Liver (tissue), 9 donors: ENCODE results near the gene OPA3. TPM values are rescaled to one million over a fixed set of nuclear protein-coding genes. Genes with fewer than 3 reads are reported as not detected.

Experiments
- DNase-seq: peaks from one replicate; pipeline ENCODE4 v3.0.0-alpha.2; 2017; ENCODE audit warnings: low spot score
- H3K27ac ChIP-seq, 2 donors: one replicate each; pipeline ENCODE4 v1.7.0; 2013; ENCODE audit warnings: inconsistent platforms in 2 of 2, low read length in 2 of 2, control low read depth in 1 of 2, low read depth in 1 of 2, mild to moderate bottlenecking in 1 of 2
- H3K27me3 ChIP-seq, 4 donors: one replicate each; pipeline versions ENCODE4 v1.6.1 to v1.7.0; 2013; ENCODE audit warnings: low read length in 3 of 4, inconsistent platforms in 1 of 4, mild to moderate bottlenecking in 1 of 4, moderate library complexity in 1 of 4; ENCODE audit not compliant: control insufficient read depth in 4 of 4, insufficient read depth in 4 of 4
- H3K36me3 ChIP-seq, 4 donors: one replicate each; pipeline versions ENCODE4 v1.6.1 to v1.7.0; 2013; ENCODE audit warnings: low read length in 3 of 4, mild to moderate bottlenecking in 3 of 4, low read depth in 1 of 4, moderate library complexity in 1 of 4; ENCODE audit not compliant: control insufficient read depth in 4 of 4, insufficient read depth in 3 of 4
- H3K4me1 ChIP-seq, 4 donors: one replicate each; pipeline versions ENCODE4 v1.6.1 to v1.7.0; 2013; ENCODE audit warnings: low read length in 3 of 4, mild to moderate bottlenecking in 3 of 4, moderate library complexity in 1 of 4; ENCODE audit not compliant: control insufficient read depth in 4 of 4, insufficient read depth in 4 of 4
- H3K4me3 ChIP-seq, 3 donors: one replicate each; pipeline versions ENCODE4 v1.6.1 to v1.7.0; 2013; ENCODE audit warnings: low read length in 3 of 3, control low read depth in 1 of 3, low read depth in 1 of 3, mild to moderate bottlenecking in 1 of 3
- H3K9ac ChIP-seq, 2 donors: one replicate each; pipeline ENCODE4 v1.7.0; 2013; ENCODE audit warnings: low read length in 2 of 2, mild to moderate bottlenecking in 2 of 2, moderate library complexity in 2 of 2, control low read depth in 1 of 2, low read depth in 1 of 2
- H3K9me3 ChIP-seq, 4 donors: one replicate each; pipeline versions ENCODE4 v1.6.1 to v1.7.0; 2013; ENCODE audit warnings: low read length in 3 of 4; ENCODE audit not compliant: control insufficient read depth in 4 of 4
- ATF3 ChIP-seq: IDR thresholded peaks from 2 replicates; pipeline ENCODE4 v1.6.1; 2016; ENCODE audit warnings: antibody characterized with exemption
- CTCF ChIP-seq: fragments of 150-350 bp; IDR thresholded peaks from 2 replicates; pipeline ENCODE4 v1.5.1; 2017; ENCODE audit warnings: improper control_type of control experiment, low read depth, low read length; ENCODE audit not compliant: missing input control
- EGR1 ChIP-seq, 2 donors: IDR thresholded peaks; 2 replicates each; pipeline ENCODE4 v1.6.1; 2016 to 2018; ENCODE audit warnings: antibody characterized with exemption in 2 of 2, low read depth in 2 of 2
- FOXA1 ChIP-seq: IDR thresholded peaks from 2 replicates; pipeline ENCODE4 v1.6.1; 2016; ENCODE audit warnings: antibody characterized with exemption
- FOXA2 ChIP-seq: IDR thresholded peaks from 2 replicates; pipeline ENCODE4 v1.6.1; 2016; ENCODE audit warnings: antibody characterized with exemption
- GABPA ChIP-seq, 2 donors: IDR thresholded peaks in 1 of 2; conservative IDR thresholded peaks in 1 of 2; 2 replicates each; pipeline ENCODE4 v1.6.1; 2016; ENCODE audit warnings: antibody characterized with exemption in 2 of 2, mild to moderate bottlenecking in 1 of 2, moderate library complexity in 1 of 2
- HNF4A ChIP-seq, 2 donors: conservative IDR thresholded peaks; 2 replicates each; pipeline ENCODE4 v1.6.1; 2016; ENCODE audit warnings: antibody characterized with exemption in 2 of 2, mild to moderate bottlenecking in 2 of 2
- HNF4G ChIP-seq: IDR thresholded peaks from 2 replicates; pipeline ENCODE4 v1.6.1; 2016; ENCODE audit warnings: antibody characterized with exemption
- JUND ChIP-seq, 2 donors: IDR thresholded peaks; 2 replicates each; pipeline ENCODE4 v1.6.1; 2016; ENCODE audit warnings: antibody characterized with exemption in 2 of 2
- MAX ChIP-seq: IDR thresholded peaks from 2 replicates; pipeline ENCODE4 v1.6.1; 2016; ENCODE audit warnings: antibody characterized with exemption
- NR2F2 ChIP-seq: IDR thresholded peaks from 2 replicates; pipeline ENCODE4 v1.6.1; 2016; ENCODE audit warnings: antibody characterized with exemption
- RAD21 ChIP-seq, 2 donors: IDR thresholded peaks; 2 replicates each; pipeline ENCODE4 v1.6.1; 2016; ENCODE audit warnings: antibody characterized with exemption in 2 of 2, mild to moderate bottlenecking in 2 of 2
- REST ChIP-seq: IDR thresholded peaks from 2 replicates; pipeline ENCODE4 v1.6.1; 2016; ENCODE audit warnings: antibody characterized with exemption, mild to moderate bottlenecking
- RXRA ChIP-seq, 2 donors: IDR thresholded peaks; 2 replicates each; pipeline ENCODE4 v1.6.1; 2017 to 2018; ENCODE audit warnings: antibody characterized with exemption in 2 of 2, mild to moderate bottlenecking in 1 of 2
- SP1 ChIP-seq: IDR thresholded peaks from 2 replicates; pipeline ENCODE4 v1.6.1; 2018; ENCODE audit warnings: antibody characterized with exemption, mild to moderate bottlenecking
- TAF1 ChIP-seq: conservative IDR thresholded peaks from 2 replicates; pipeline ENCODE4 v1.6.1; 2016; ENCODE audit warnings: antibody characterized with exemption, mild to moderate bottlenecking
- YY1 ChIP-seq: IDR thresholded peaks from 2 replicates; pipeline ENCODE4 v1.6.1; 2016; ENCODE audit warnings: antibody characterized with exemption, mild to moderate bottlenecking
- ZBTB33 ChIP-seq: IDR thresholded peaks from 2 replicates; pipeline ENCODE4 v1.6.1; 2016; ENCODE audit warnings: antibody characterized with exemption
- WGBS: extraction: QIAGEN DNeasy Blood & Tissue Kit; methylation state at CpG from one replicate; pipeline ENCODE4 v1.1.7; 2013; 5-methylcytosine and 5-hydroxymethylcytosine counted together
- polyA plus RNA-seq, 2 donors: library from polyadenylated mRNA; stranded (reverse) in 1 of 2; unstranded in 1 of 2; fragments of 200-250 nt in 1 of 2; fragments of >200 nt in 1 of 2; fragmentation: Nextera tagmentation in 1 of 2; extraction: Ambion mirVana in 1 of 2; gene quantifications; one replicate each; pipeline versions ENCODE4 v1.2.1 to v1.2.3, GENCODE V29; 2013 to 2015
- total RNA-seq, 2 donors: library from RNA; depleted of rRNA; stranded (reverse); fragments of >200 nt; gene quantifications; one replicate each; pipeline ENCODE4 v1.2.3, GENCODE V29; 2014
- donor health status: healthy.
- donor health status: healthy.
- donor health status: healthy.
- donor health status: healthy.
- donor health status: healthy.

The OPA3 gene
- total and polyA plus RNA-seq, 4 donors: 3.8 to 9.4 (median 6.2) TPM

GRCh38 chr19:45478454-45479238 lies 106.0 kb downstream of the OPA3 start:
- no peaks in the 10 kb centered on the region for H3K36me3 ChIP-seq
- peaks cover 0 to 10% (median 2%) of the 10 kb centered on the region in 4 donors for H3K4me1 ChIP-seq
- H3K4me3 ChIP-seq: peak overlapping the region; percentile 46 to 49 (median 46)
- H3K27ac ChIP-seq: peak overlapping the region; percentile 92 to 97
- no peaks in the 10 kb centered on the region for H3K9me3 ChIP-seq
- H3K27me3 ChIP-seq: no peaks in the 10 kb centered on the region
- peak; percentile 89 for DNase-seq
- under 1% methylated on average over 39 of the region's 39 CpGs for WGBS
- TF ChIP-seq CTCF (peak; percentile 100), RXRA (IDR thresholded peaks at IDR 0.05) (peak; percentile 6 to 34), EGR1 (IDR thresholded peaks at IDR 0.05; ENCODE audit: low read depth in 2 of 2) (peak in 1 of 2 donors; percentile 39), RAD21 (IDR thresholded peaks at IDR 0.05) (peak; percentile 97 to 99), FOXA1 (no peak), HNF4A (conservative IDR thresholded peaks at IDR 0.05) (peak in 1 of 2 donors; percentile 4), ZBTB33 (no peak), YY1 (peak; percentile 63), ATF3 (peak; percentile 98), FOXA2 (peak; percentile 13), TAF1 (peak; percentile 73), MAX (peak; percentile 98), JUND (IDR thresholded peaks at IDR 0.05) (peak; percentile 11 to 30), NR2F2 (no peak), SP1 (no peak), GABPA (IDR thresholded peaks at IDR 0.05 in 1 of 2, conservative IDR thresholded peaks at IDR 0.05 in 1 of 2) (no peak), REST (peak; percentile 50), HNF4G (no peak)
- H3K9ac ChIP-seq: peak overlapping the region; percentile 95 to 99
